Skeletal muscle satellite cell (primary cell): ENCODE measurements around the gene GPR160.

ENCODE experiments used
- H3K27me3 ChIP-seq: 2 replicates; pipeline ENCODE4 v1.7.0; 2013; ENCODE audit warnings: low read length; ENCODE audit not compliant: control insufficient read depth, insufficient read depth
- H3K36me3 ChIP-seq: 2 replicates; pipeline ENCODE4 v1.7.0; 2013; ENCODE audit warnings: mild to moderate bottlenecking, control low read depth, low read length; ENCODE audit not compliant: insufficient read depth
- H3K4me1 ChIP-seq: 2 replicates; pipeline ENCODE4 v1.7.0; 2013; ENCODE audit warnings: low read length; ENCODE audit not compliant: control insufficient read depth, insufficient read depth
- H3K4me2 ChIP-seq: 2 replicates; pipeline ENCODE4 v1.7.0; 2013; ENCODE audit warnings: mild to moderate bottlenecking, low read length
- H3K4me3 ChIP-seq: 2 replicates; pipeline ENCODE4 v1.7.0; 2013; ENCODE audit warnings: low read length
- H3K9ac ChIP-seq: 2 replicates; pipeline ENCODE4 v1.7.0; 2013; ENCODE audit warnings: mild to moderate bottlenecking, low read depth, low read length, moderate library complexity
- H3K9me3 ChIP-seq: replicated peaks from 2 replicates; pipeline ENCODE4 v1.7.0; 2013; ENCODE audit warnings: mild to moderate bottlenecking, control low read depth, low read length

GPR160 gene

GRCh38 chr3:170054204-170054603, 16.4 kb downstream of the GPR160 start:
- H3K36me3 ChIP-seq = no peaks in the 10 kb centered on the region
- no peak overlapping the region for H3K4me2 ChIP-seq
- no peaks in the 10 kb centered on the region for H3K9me3 ChIP-seq
- H3K27me3 ChIP-seq = no peaks in the 10 kb centered on the region
- no peak overlapping the region for H3K9ac ChIP-seq
- no peak overlapping the region for H3K4me3 ChIP-seq
- H3K4me1 ChIP-seq = peaks cover 8% of the 10 kb centered on the region

- Histone ChIP-seq H3K9me3 (no peaks in the 10 kb centered on the region), H3K36me3 (no peaks in the 10 kb centered on the region), H3K4me2 (no peak overlapping the region), H3K9ac (no peak overlapping the region), H3K4me3 (no peak overlapping the region), H3K27me3 (no peaks in the 10 kb centered on the region), H3K4me1 (no peaks in the 10 kb centered on the region)
Measured at GRCh38 chr3:170055209-170055608, 17.4 kb downstream of the GPR160 start.

GRCh38 chr3:170056710-170057454, 19.1 kb downstream of the GPR160 start:
- Histone ChIP-seq H3K4me1 (no peaks in the 10 kb centered on the region), H3K4me2 (no peak overlapping the region), H3K27me3 (no peaks in the 10 kb centered on the region), H3K9me3 (no peaks in the 10 kb centered on the region), H3K9ac (no peak overlapping the region), H3K36me3 (no peaks in the 10 kb centered on the region), H3K4me3 (no peak overlapping the region)

GRCh38 chr3:170057550-170057949, 19.8 kb downstream of the GPR160 start:
- H3K27me3 ChIP-seq = no peaks in the 10 kb centered on the region
- H3K4me3 ChIP-seq = no peak overlapping the region
- no peaks in the 10 kb centered on the region for H3K4me1 ChIP-seq
- no peak overlapping the region for H3K4me2 ChIP-seq
- H3K9me3 ChIP-seq = no peaks in the 10 kb centered on the region
- H3K9ac ChIP-seq = no peak overlapping the region
- H3K36me3 ChIP-seq = no peaks in the 10 kb centered on the region

- H3K9ac ChIP-seq = no peak overlapping the region
- H3K4me3 ChIP-seq = no peak overlapping the region
- no peaks in the 10 kb centered on the region for H3K27me3 ChIP-seq
- H3K36me3 ChIP-seq = no peaks in the 10 kb centered on the region
- no peak overlapping the region for H3K4me2 ChIP-seq
- H3K4me1 ChIP-seq = no peaks in the 10 kb centered on the region
- no peaks in the 10 kb centered on the region for H3K9me3 ChIP-seq
Measured at GRCh38 chr3:170058127-170058526, 20.3 kb downstream of the GPR160 start.

- Histone ChIP-seq H3K9ac (no peak overlapping the region), H3K9me3 (no peaks in the 10 kb centered on the region), H3K4me1 (no peaks in the 10 kb centered on the region)
Measured at GRCh38 chr3:170059447-170059846, 21.7 kb downstream of the GPR160 start.

GRCh38 chr3:170062068-170062467, 24.3 kb downstream of the GPR160 start:
- no peaks in the 10 kb centered on the region for H3K4me1 ChIP-seq
- no peak overlapping the region for H3K4me2 ChIP-seq
- H3K36me3 ChIP-seq = no peaks in the 10 kb centered on the region
- H3K27me3 ChIP-seq = no peaks in the 10 kb centered on the region
- H3K9ac ChIP-seq = no peak overlapping the region
- no peaks in the 10 kb centered on the region for H3K9me3 ChIP-seq
- no peak overlapping the region for H3K4me3 ChIP-seq

More at GRCh38 chr3:170059447-170059846, 21.7 kb downstream of the GPR160 start:
- H3K4me3 ChIP-seq = no peak overlapping the region
- no peaks in the 10 kb centered on the region for H3K27me3 ChIP-seq
- no peaks in the 10 kb centered on the region for H3K36me3 ChIP-seq
- H3K4me2 ChIP-seq = no peak overlapping the region

GRCh38 chr3:170062769-170063168, 25.0 kb downstream of the GPR160 start:
- H3K9me3 ChIP-seq = no peaks in the 10 kb centered on the region
- no peak overlapping the region for H3K4me2 ChIP-seq
- H3K4me3 ChIP-seq = no peak overlapping the region
- no peaks in the 10 kb centered on the region for H3K27me3 ChIP-seq
- no peaks in the 10 kb centered on the region for H3K4me1 ChIP-seq
- no peaks in the 10 kb centered on the region for H3K36me3 ChIP-seq
- no peak overlapping the region for H3K9ac ChIP-seq

- H3K9ac ChIP-seq = no peak overlapping the region
- no peak overlapping the region for H3K4me3 ChIP-seq
- H3K36me3 ChIP-seq = no peaks in the 10 kb centered on the region
- no peaks in the 10 kb centered on the region for H3K4me1 ChIP-seq
- H3K9me3 ChIP-seq = no peaks in the 10 kb centered on the region
- no peak overlapping the region for H3K4me2 ChIP-seq
- no peaks in the 10 kb centered on the region for H3K27me3 ChIP-seq
Measured at GRCh38 chr3:170063691-170064090, 25.9 kb downstream of the GPR160 start.

GRCh38 chr3:170064108-170064507, 26.3 kb downstream of the GPR160 start:
- Histone ChIP-seq H3K36me3 (no peaks in the 10 kb centered on the region), H3K4me2 (no peak overlapping the region), H3K9me3 (no peaks in the 10 kb centered on the region), H3K4me3 (no peak overlapping the region), H3K9ac (no peak overlapping the region), H3K27me3 (no peaks in the 10 kb centered on the region), H3K4me1 (no peaks in the 10 kb centered on the region)

- Histone ChIP-seq H3K36me3 (peaks cover 13% of the 10 kb centered on the region), H3K4me3 (no peak overlapping the region), H3K9ac (no peak overlapping the region), H3K27me3 (no peaks in the 10 kb centered on the region), H3K4me1 (peaks cover 3% of the 10 kb centered on the region), H3K9me3 (no peaks in the 10 kb centered on the region), H3K4me2 (no peak overlapping the region)
Measured at GRCh38 chr3:170075441-170076091, 37.8 kb downstream of the GPR160 start.

GRCh38 chr3:170076715-170077238, 39.0 kb downstream of the GPR160 start:
- H3K36me3 ChIP-seq = peaks cover 15% of the 10 kb centered on the region
- H3K9me3 ChIP-seq = no peaks in the 10 kb centered on the region
- H3K4me3 ChIP-seq = no peak overlapping the region
- H3K4me1 ChIP-seq = peaks cover 9% of the 10 kb centered on the region
- H3K9ac ChIP-seq = no peak overlapping the region
- no peaks in the 10 kb centered on the region for H3K27me3 ChIP-seq
- H3K4me2 ChIP-seq = no peak overlapping the region
